HG03060 (cell line): ENCODE results near the gene EID2B.

Experiments used
- ATAC-seq: cut with Tn5 transposase; IDR thresholded peaks from one replicate; pipeline ENCODE4 v1.9.1; 2021; ENCODE audit warnings: low read depth, moderate number of reproducible peaks; ENCODE audit not compliant: unreplicated experiment

The EID2B gene

DNA sequence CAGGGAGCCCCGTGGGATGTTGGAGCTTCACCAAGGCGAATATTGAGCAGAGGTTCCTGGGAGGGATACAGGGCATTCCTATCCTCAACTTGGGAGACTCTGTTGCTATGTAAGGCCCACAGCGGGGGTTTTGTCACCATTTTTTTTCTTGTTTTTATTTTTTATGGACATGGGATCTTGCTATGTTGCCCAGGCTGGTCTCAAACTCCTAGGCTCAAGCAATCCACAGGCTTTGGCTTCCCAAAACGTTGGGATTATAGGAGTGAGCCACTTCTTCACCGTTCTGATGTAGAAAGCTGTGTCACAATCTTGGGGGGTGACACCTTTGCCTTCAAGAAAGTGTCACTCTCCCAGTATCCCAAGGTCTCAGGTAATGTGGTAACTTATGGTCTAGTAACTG lies 31.3 kb downstream of the EID2B start:
- ATAC-seq = no peak

DNA sequence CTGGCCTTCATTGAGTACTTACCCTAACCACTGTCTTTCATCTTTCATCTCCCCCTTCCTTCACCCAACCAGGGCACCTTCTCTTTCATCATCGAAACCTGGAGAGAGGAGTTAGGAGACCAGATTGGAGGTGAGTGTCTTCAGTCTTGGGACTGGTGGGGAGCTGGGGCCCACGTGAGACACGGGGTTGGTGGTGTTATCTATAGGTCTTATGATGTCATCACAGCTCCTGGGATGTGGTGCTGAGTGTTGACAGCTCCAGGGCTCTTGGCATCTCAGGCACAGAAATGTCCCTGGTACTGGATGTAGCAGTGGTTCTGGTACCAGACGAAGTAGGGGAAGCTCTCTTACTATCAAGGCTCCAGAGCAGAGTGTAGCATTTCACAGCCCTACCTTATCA lies 32.1 kb downstream of the EID2B start:
- ATAC-seq = no peak

DNA sequence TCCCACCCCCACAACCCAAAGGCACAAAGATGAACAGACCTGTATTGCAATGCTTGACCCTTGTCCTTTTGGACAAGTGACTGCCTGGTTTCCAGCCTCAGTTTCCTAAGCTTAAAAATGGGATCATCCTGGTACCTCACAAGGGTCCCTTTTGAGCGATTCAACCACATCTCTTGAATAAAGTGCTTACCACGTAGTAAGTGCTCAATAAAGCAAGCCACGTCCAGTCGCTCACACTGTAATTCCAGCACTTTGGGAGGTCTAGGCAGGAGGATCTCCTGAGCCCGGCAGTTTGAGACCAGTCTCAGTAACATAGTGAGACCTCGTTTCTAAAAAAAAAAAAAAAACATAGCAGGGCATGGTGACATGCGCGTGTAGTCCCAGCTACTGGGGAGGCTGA lies 32.7 kb downstream of the EID2B start:
- ATAC-seq = no peak

DNA sequence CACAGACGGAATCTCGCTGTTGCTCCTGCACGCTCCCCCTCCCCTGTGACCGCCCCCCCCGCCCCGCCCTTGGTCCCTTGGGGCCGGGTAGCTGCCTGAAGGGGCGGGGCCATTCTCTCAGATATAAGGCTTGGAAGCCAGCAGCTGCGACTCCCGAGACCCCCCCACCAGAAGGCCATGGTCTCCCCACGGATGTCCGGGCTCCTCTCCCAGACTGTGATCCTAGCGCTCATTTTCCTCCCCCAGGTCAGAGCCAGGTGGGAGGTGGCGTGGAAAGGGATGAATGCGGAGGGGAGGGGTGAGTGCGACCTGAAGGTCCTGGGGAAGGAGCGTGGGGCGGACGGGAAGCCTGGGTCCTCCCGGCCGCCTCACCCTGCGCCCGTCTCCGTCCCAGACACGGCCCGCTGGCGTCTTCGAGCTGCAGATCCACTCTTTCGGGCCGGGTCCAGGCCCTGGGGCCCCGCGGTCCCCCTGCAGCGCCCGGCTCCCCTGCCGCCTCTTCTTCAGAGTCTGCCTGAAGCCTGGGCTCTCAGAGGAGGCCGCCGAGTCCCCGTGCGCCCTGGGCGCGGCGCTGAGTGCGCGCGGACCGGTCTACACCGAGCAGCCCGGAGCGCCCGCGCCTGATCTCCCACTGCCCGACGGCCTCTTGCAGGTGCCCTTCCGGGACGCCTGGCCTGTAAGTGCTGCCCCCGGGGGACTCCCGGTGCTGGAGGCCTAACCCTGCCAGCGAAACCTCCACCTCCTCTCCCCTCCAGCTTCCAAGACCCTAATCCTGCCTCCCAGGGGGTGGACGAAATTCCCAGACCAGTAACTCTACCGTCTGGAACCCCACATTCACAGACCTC lies 33.6 kb downstream of the EID2B start, which contains the start of gene DLL3:
TSS of gene DLL3 (plus strand) at position 150 of the 845 bp plus-strand sequence. CDS start at position 178, 28 bp downstream.
- ATAC-seq = no peak

DNA sequence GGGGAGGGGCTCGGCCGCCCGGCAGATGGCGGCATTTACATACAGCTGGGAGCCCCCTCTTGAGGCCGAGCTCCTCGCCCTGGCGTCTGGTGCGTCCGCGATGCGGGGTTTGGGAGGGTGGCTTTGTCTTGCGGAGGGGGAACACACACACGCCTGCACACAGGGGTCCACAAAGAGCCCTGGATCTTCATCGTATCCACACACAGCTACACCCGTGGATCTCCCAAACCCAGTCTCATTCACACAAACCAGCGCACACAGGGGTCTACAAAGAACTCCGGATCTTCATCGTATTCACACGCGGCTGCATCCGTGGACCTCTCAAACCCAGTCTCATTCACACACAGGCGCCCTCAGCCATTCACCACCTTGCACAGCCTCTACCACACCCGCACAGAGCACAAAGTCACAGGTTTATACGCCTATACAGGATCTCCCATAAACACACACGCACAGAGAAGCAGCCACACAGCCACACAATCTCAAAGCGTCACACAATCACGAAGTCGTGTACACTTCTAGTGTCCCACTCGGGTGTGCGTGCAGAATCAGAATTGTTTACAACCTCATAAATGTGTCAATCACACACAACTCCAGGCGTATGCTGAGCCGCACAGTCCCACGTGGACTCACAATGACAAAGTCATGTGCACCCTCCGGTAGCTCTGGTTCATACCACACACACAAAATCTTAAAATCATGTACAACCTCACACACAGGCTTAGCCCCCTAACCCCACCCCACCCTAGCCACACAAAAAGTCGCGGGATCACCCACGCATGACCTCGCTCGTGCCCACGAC lies 34.5 kb downstream of the EID2B start:
- ATAC-seq = no peak

DNA sequence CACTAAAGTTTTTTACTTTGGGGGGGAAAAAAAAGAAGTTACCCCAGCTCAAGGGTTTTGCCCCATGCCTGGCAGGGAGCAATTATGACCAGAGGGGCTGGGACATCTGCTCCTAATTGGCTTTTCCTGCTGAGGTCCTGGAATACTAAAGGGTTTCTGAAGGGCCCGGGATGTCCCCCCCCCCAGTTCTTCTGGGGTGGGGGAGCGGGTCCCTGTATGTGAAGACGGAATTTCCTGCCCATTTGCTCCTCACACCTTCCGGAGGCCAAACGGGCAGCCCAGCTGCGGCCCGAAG lies 35.0 kb downstream of the EID2B start:
- ATAC-seq = no peak

DNA sequence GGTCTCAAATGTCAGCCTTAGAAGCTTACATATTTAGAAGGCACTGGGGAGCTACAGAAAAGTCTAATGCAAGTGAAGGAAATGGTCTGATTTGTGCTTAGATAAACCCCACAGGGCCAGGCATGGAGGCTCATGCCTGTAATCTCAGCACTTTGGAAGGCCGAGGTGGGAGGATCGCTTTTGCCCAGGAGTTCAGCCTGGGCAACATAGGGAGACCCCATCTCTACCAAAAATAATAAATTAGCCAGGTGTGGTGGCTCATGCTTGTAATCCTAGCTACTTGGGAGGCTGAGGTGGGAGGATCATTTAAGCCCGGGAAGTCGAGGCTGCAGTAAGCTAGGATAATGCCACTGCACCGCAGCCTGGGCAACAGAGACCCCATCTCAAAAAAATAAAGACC lies 36.6 kb downstream of the EID2B start:
- no peak for ATAC-seq

DNA sequence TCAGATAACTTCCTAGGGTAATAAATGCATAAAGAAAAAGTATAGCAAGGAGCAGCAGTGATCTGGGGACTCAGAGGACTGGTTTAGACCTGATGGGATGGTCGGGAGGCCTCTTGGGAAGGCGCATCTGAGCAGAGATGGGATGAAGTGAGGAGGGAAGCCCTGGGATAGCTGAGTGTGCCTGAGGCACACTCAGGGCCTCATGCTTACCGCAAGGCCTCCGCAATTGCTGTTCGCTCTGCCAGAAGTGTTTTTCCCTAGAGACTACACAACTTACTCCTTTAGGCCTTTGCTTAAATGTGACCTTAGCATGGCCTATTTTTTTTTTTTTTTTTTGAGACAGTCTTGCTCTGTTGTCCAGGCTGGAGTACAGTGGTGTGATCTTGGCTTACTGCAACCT lies 38.0 kb downstream of the EID2B start:
- ATAC-seq = no peak

DNA sequence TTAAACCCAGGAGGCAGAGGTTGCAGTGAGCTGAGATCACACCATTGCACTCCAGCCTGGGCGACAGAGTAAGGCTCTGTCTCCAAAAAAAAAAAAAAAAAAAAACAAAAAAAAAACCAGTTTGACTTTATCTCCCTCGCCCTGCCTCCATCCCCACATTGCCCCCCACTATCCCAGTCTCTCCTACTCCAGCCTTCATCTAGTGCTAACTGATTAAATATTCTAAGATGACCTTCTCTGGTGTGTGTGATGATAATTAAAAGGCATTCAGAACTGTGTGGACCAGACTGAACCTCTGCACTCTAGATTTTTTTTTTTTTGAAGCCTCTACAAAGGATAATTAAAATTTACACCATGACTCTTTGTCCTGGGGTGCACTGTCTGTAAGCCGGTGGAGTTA lies 39.9 kb downstream of the EID2B start:
- no peak for ATAC-seq

DNA sequence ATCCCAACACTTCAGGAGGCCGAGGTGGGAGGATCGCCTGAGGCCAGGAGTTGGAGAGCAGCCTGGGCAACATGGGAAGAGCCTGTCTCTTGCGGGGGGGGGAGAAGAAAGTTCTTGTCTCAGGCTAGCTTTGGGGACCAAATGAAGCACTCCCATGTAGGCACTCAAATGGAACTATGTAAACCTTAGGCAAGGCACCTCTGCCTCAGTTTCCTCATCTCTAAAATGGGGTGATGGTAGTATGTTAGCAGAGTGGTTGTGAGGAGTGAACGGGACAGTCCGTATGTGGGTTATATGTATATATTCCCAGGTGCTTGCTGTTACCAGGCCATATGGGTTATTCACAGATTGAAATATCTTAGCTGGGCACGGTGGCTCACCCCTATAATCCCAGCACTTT lies 40.4 kb downstream of the EID2B start:
- no peak for ATAC-seq

DNA sequence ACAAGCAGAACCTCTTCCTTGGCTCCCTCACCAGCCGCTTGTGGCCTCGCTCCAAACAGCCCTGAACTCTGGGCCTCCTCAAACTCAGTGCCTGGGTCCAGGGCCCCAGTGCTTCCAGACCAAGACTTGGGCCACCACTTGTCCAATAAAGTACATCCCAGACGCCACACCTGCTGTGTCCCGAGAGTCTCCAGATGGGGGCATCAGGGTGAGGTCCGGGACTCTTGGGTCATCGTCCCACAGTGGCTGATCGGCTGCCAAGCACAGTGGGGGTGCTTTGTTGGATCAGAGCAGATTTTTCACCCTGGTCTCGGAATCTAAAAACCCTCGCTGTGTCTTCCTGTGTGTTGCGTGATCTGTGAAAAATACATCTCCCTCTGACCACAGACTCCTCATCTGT lies 42.9 kb downstream of the EID2B start:
- no peak for ATAC-seq

DNA sequence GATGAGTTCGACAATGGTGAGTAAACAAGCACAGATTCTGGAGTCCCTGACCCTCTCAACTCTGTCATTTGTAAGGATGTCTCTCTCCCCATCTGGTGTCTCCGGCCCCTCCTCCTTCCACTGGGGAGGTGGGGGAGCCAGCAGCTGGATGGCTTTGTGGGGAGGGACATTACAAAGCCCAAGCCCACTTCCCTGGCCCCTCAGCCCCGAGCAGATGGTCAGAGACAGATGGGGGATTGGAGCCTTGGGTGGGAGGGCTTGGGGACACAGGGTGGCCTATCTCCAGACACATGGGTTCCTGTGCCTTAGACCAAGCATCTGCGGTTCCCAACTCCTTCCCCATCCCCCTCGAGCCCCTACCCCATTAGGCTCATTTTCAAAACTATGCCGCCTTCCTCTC lies 49.5 kb downstream of the EID2B start:
- ATAC-seq = no peak

DNA sequence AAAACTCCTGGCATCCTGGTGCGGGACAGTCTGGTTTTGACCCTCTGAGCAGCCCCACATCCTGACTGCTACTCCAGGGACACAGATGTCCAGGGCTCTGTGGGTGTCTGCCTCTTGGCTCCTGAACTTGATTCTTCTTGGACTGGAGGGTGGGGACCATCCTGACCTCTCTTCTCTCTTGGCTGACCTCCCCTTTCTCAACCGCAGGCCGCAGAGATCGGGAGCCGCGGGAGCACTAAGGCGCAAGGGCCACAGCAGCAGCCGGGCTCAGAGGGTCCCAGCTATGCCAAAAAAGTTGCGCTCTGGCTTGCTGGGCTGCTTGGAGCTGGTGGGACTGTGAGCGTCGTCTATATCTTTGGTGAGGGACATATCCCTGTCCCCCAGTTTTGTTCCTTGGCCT lies 51.0 kb downstream of the EID2B start:
- no peak for ATAC-seq

DNA sequence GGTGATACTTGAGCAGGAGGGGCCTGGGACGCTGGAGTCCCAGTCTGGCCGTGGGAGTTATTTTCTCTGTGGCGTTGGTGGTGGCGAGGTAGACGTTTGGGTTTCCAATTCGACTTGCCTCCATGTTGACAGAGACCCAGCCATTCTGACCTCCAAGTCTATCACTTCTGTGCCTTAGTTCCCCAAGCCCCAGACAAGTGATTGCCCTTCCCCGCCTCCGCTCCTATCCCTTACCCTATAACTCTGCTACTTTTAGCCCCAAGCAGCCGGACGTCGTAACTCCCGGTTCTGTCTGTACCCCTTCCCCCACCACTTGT lies 51.5 kb downstream of the EID2B start:
- ATAC-seq = no peak
